Dermis blood vessel endothelial cell (primary cell): Measurements from ENCODE around the gene TEX14. TPM values are rescaled to one million over a fixed set of nuclear protein-coding genes. Genes with fewer than 3 reads are reported as not detected.

Experiments
- DNase-seq: peaks from one replicate; pipeline ENCODE4 v3.0.0; 2010
- total RNA-seq: library from RNA; depleted of rRNA; stranded (reverse); fragments of >200 nt; gene quantifications from 2 replicates; pipeline ENCODE4 v1.2.3, GENCODE V29; 2014

TEX14 gene, protein sequence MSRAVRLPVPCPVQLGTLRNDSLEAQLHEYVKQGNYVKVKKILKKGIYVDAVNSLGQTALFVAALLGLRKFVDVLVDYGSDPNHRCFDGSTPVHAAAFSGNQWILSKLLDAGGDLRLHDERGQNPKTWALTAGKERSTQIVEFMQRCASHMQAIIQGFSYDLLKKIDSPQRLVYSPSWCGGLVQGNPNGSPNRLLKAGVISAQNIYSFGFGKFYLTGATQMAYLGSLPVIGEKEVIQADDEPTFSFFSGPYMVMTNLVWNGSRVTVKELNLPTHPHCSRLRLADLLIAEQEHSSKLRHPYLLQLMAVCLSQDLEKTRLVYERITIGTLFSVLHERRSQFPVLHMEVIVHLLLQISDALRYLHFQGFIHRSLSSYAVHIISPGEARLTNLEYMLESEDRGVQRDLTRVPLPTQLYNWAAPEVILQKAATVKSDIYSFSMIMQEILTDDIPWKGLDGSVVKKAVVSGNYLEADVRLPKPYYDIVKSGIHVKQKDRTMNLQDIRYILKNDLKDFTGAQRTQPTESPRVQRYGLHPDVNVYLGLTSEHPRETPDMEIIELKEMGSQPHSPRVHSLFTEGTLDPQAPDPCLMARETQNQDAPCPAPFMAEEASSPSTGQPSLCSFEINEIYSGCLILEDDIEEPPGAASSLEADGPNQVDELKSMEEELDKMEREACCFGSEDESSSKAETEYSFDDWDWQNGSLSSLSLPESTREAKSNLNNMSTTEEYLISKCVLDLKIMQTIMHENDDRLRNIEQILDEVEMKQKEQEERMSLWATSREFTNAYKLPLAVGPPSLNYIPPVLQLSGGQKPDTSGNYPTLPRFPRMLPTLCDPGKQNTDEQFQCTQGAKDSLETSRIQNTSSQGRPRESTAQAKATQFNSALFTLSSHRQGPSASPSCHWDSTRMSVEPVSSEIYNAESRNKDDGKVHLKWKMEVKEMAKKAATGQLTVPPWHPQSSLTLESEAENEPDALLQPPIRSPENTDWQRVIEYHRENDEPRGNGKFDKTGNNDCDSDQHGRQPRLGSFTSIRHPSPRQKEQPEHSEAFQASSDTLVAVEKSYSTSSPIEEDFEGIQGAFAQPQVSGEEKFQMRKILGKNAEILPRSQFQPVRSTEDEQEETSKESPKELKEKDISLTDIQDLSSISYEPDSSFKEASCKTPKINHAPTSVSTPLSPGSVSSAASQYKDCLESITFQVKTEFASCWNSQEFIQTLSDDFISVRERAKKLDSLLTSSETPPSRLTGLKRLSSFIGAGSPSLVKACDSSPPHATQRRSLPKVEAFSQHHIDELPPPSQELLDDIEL (N-terminal part only)
- under 0.01 and 0.05 TPM in 2 replicates for total RNA-seq

DNA sequence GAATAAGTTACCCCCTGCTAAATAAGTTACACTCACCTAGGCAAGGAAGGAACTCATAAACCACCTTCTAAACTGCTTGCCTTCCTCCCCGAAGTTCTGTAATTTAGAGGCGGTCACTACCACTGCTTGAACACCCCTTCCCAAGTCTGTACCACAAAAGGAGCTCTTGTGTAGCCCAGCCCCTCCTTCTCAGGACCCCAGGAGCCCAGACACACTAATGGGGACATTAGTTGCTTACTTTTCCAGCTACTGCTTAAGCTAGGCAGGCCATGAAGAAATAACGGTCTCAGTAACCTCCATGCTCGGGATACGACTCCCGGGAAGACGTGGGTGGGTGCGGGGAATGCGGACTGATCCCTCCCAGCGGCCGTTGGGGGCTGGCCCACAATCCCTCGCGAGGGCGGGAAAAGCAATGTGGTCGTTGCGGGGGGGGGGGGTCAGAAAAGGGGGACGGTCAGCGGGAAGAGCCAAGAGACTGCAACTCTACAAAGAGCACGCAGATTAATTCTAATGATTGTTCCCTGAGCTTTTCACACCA, at the start of gene TEX14:
Gene TEX14, minus strand, starts transcription at position 345 of the 538 bp plus-strand sequence. CDS start 40,044 bp downstream, outside the sequence.
- no peak for DNase-seq

DNA sequence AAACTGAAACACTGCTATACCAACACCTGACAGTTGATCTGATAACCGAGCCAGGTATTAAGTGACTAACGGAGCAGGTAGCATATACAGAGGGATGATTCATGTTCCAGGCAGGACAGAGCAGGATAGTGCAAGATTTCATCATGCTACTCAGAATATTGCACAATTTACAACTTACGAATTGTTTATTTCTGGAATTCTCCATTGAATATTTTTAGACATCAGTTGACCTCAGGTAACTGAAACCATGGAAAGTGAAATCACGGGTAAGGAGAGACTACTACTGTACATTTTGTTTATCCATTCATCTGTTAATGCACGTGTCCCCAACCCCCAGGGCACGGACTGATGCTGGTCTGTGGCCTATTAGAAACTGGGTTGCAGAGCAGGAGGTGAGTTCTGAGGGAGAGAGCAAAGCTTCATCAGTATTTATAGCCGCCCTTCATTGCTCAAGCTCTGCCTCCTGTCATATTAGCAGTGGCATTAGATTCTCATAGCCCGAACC, 49.3 kb upstream of the TEX14 start:
- no peak for DNase-seq

DNA sequence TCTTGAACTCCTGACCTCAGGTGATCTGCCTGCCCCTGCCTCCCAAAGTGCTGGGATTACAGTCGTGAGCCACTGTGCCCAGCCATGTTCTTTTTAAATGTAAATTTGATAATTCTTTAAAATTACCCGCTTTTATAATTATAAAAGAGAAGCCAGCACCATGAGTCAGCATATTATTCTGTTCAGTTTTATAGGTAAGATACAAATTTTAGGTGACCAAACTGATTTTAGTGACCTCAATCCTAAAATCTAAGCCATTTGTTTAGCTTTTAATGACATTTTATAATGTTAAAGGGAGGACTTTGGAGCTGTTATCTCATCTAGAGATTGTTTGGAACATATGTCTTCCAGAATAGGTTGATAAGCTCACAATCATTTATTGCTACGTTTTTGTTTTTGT, 43.0 kb upstream of the TEX14 start:
- DNase-seq, result no peak

DNA sequence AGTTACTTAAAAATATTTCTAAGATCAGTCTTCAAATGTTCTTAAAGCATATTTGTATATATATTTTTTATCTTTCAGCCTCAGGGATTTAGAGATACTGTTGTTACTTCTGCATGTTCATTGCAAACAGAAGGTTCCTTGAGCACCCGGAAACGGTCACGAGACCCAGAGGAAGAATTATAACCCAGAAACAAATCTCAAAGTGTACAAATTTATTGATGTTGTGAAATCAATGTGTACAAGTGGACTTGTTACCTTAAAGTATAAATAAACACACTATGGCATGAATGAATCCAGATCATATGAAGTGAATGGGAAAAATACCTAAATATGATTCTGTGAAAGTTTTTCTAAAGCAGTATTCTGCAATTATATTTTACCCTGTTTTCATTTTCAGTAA, 42.2 kb upstream of the TEX14 start:
- DNase-seq, result no peak

DNA sequence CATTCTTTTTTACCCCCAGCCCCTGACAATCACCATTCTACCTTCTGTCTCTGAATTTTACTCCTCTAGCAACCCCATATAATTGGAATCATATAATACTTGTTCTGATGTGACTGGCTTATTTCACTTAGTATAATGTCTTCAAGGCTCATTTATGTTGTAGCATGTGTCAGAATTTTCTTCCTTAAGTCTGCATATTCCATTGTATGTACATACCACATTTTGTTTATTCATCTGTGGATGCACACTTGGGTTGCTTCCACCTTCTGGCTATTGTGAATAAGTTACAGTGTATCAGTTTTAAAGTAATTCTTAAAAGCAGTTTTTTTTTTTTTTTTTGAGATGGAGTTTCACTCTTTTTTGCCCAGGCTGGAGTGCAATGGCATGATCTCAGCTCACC, 39.1 kb upstream of the TEX14 start:
- no peak for DNase-seq

DNA sequence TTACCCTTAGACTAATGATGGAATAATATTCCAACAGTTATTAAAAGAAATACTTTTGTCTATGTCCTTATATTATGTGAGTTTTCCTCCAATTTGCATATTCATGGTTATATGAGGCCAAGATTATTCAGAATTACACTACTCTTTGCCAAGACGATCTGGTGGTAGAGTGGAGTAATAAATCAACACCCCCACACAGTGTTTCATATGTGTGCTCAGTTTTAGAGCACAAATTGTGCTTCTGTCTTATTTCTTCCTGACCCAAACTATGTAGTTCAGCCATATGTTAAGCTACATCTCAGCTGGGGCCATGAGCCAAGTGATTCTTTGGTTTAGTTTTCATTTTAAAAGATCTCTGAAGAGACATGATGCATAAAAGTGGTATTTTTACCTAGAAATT, 37.0 kb upstream of the TEX14 start:
- DNase-seq, result no peak

DNA sequence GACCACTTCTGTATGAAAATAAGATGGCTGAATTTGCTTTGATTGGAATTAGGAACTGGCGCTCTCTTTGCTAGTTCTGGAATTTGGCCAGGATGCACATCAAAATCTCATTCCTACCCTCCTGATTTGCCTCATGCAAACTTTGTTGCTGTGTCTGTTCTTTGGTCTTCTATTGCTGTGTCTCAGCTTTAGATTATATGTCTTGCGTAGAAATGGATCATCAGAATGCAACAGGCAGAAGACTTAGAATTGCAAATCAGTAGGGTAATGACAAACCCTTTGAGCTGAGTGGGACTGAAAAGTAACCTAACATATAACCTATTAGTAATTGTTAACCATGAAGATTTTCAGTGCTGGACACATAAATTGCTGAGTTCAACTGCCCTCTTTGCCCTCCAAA, 30.9 kb upstream of the TEX14 start:
- DNase-seq, result no peak

DNA sequence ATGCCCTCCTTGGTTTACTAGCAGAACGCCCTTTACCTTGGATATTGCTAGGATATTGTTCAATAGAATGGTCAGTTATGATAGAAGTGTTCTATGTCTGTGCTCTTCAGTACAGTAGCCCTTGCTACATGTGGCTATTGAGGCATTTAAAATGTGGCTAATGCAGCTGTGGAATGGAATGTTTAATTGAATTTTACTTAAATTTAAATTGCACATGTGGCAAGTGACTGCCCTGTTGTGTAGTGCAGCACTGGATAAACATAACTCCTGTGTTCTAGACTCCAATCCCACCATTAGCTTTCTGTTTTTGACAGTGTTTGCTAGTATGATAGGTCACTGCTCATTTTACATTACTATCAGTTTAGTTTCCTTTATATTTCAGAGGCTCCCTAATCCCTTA, 30.4 kb upstream of the TEX14 start:
- no peak for DNase-seq

DNA sequence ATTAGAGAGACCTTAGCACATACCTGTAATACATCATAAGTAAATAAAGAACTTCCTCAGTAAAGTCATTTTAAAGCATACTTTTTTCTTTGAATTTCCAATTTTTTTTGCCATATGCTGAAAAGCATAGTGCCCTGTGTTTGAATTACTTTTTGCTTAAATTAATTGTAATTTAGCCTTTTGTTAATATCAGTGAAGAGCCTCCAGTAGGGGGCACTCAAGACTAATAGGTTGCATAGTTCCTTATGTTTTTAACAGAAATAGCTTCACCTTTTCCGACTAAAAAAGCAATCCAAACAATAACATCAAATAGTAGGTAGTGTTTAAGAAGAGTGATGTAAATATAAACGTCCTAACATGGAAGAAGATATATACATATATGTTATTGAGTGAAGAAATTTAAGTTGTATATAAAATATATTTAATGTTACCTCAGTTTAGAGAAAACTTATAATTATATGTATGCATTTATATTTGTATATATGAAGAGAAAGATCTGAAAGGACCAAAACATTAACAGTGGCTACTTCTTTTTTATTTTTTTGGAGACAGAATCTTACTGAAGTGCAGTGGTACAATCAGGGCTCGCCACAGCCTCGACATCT, 19.2 kb upstream of the TEX14 start:
- DNase-seq, result peak; percentile 82

DNA sequence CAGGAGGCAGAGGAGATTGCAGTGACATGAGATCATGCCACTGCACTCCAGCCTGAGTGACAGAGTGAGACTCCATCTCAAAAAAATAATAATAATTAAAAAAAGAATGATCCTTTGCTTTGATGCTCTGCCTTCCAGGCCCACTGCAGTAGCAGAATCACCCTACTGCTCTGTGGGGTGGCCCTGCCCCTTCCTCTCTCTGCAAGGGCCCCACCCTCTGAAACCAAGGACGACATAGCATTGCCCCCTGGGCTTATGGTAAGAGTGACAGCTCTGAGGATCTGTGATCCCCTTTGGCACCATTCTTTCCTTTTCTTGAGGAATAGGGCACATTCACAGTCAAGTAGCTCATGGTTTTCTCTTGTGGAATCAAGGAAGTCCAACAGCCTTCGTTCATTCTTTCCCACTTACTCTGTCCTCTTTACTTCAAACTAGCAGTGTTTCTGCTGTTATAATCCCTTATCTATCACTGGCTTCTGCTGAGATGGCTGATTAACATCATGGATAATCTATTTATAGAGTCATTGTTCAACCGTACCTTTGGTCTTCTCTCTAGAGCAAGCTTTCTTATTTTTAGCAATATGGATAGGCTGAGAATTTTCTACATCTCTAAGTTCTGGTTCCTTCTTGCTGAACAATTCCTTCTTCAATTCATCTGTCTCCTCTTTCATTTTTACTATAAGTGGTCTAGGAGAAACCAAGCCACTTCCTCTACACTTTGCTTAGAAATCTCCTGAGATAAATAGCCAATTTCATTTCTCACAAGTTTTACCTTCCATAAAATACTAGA, 14.7 kb upstream of the TEX14 start:
- no peak for DNase-seq

DNA sequence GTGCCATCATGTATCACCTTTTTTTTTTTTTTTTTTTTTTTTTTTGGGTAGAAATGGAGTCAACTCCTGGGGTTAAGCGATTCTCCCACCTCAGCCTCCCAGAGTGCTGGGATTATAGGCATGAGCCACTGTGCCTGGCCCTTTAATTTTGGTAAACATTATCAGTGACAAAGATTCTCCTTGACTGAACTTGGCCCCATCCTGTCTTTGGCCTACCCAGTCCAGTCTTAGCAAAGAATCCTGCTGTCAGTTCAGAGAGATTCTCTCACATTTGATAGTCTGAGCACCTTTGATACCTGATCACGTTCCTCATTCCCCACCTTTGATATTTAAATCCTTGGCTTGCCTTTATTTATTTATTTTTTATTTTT, 12.1 kb upstream of the TEX14 start:
- DNase-seq, result no peak

DNA sequence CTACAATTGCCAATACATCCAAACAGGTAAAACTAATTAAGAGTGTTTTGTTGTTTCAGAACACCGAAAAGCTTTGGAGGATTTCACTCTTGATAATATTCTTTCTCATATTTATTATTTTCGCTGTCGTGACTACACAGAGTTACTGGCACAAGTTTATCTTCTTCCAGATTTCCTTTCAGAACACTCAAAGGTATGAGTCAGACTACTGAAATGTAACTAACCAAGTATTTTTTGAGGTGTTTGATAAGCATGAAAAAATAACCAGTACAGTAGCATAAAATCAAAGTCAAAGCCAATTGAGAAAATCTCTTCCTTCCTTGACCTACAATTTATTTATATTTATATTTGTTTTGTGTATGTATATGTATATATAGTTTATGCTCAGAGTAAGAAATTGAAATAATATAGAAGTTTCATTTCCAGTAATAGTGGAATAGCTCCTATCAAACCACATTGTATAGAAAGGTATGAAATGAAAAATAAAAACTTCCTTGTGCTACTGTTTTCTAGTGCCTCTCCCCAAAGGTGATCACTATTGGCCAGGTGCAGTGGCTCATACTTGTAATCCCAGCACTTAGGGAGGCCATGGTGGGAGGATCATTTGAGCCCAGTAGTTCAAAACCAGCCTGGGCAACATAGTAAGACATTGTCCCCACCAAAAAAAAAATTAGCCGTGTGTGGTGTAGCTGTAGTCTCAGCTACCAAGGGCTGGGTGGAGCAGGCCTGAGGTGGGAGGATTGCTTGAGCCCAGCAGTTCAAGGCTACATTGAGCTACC, 11.5 kb upstream of the TEX14 start:
- DNase-seq, result peak; percentile 84

DNA sequence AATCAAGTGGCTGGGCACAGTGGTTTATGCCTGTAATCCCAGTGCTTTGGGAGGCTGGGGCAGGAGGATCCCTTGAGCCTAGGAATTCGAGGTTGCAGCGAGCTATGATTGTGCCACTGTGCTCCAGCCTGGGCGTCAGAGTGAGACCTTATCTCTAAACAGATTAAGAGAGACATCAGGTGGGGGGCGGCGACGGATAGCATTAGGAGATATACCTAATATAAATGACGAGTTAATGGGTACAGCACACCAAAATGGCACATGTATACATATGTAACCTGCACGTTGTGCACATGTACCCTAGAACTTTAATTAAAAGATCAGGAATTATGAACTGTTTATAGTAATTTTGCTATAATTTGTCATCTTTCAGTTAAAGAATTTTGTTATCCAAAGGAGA, 10.9 kb upstream of the TEX14 start:
- DNase-seq, result peak; percentile 29

DNA sequence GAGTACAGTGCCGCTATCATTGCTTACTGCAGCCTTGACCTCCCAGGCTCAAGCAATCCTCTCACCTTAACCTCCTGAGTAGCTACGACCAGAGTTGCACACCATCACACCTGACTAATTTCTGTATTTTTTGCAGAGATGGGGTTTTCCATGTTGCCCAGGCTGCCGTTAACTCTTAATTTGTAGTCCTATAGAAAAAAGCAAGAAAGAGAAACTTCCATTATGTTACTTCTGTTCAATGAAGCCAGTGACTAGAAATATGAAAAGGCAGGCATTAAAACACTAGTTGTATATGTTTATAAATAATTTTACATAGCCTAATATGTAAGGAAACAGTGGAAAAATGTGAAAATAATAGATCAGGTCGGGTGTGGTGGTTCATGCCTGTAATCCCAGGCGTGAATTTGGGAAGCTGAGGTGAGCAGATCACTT, 10.2 kb upstream of the TEX14 start:
- no peak for DNase-seq

DNA sequence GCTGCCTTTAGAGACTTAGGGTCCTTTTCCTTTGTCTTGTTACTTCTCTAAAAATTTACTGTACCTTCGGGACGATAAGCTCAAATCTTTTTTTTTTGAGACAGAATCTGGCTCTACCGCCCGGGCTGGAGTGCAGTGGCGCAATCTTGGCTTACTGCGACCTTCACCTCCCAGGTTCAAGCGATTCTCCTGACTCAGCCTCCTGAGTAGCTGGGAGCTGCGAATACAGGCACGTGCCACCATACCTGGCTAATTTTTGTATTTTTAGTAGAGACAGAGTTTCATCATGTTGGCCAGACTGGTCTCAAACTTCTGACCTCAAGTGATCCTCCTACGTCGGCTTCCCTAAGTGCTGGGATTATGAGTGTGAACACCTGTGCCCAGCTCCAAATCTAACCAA, 7.9 kb upstream of the TEX14 start:
- DNase-seq, result no peak

DNA sequence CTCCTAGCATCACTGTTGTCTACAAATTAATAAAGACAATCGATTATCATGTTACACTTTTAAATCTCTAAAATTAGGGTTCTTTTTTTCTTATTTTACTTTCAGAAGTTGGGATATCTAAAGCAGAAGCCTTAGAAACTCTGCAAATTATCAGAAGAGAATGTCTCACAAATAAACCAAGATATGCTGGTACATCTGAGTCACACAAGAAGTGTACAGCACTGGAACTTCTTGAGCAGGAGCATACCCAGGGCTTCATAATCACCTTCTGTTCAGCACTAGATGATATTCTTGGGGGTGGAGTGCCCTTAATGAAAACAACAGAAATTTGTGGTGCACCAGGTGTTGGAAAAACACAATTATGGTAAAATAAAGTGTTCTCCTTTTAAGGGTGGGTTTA, 3.0 kb upstream of the TEX14 start:
- DNase-seq, result no peak

DNA sequence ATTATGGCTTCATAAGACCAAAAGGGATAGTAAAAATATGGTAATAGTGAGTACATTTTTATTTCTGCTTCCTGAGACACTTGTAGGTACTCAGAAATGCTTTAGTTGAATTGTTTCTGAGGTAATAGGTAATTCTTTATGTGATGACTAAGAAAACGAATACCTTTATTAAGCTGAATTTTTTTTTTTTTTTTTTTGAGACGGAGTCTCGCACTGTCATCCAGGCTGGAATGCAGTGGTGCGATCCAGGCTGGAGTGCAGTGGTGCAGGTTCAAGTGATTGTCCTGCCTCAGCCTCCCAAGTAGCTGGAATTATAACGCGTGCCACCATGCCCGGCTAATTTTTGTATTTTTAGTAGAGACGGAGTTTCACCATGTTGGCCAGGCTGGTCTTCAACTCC, 2.5 kb upstream of the TEX14 start:
- DNase-seq, result no peak

DNA sequence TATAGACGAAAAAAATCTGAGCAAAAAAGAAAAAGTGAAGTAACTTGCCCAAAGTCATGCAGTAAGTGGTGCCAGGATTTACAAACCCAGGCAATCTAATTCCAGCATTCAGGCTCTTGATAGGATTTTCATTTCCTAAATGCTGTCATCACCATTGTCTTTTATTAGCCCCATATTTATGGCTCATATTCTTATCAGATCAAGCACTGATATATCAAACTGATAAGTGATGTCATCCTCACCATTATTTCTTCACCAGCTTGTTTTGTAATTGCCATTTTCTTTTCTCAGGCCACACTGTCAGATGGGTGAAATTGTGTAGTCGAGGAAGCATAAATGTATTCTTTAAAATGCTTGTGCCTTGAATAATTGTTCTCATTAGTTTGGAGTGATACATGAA, 1.9 kb upstream of the TEX14 start:
- peak; percentile 18 for DNase-seq

DNA sequence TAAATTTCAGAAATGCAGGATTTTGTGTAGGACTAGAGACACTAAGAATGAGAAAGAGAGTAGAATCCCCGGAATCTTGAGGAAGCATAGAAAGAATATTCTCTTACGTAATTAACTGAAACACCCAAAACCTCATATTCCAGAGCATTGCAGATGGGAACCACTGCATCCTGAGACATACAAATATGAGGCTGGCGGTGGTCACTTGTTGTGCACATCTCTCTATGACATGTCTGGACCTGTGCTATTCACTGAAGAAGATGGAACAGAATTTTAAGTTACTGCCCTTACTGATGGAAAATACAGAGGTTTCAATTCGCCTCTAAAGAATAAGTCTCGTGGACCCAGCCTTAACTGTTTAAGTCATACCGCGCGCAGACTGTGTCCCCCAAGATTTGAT, 1.4 kb upstream of the TEX14 start:
- no peak for DNase-seq
